ENCODE data around the gene SYT9.

GRCh38 chr11:7257724-7258123 is 6.0 kb downstream of the SYT9 start:
- no peak for TF ChIP-seq MAFK (IDR thresholded peaks at IDR 0.05; ENCODE audit: low read depth, low read length)
- TF ChIP-seq CHD2 (IDR thresholded peaks at IDR 0.05; ENCODE audit: low read length) = no peak
- no peak for TF ChIP-seq POLR2A (IDR thresholded peaks at IDR 0.05; ENCODE audit: control extremely low read depth in 1 of 2, low read depth in 2 of 2, low read length in 2 of 2)
- no peak for TF ChIP-seq GABPA (IDR thresholded peaks at IDR 0.05; ENCODE audit: borderline replicate concordance, insufficient read depth, low read length)
- TF ChIP-seq SUZ12 (IDR thresholded peaks at IDR 0.05; ENCODE audit: low read length) = no peak
- no peak for TF ChIP-seq EZH2 (IDR thresholded peaks at IDR 0.05; ENCODE audit: low read depth, low read length, severe bottlenecking)
- no peak for TF ChIP-seq CTCF (IDR thresholded peaks at IDR 0.05; ENCODE audit: control extremely low read depth in 1 of 3, insufficient read depth in 1 of 3, low read depth in 1 of 3, low read length in 3 of 3)
- TF ChIP-seq USF2 (IDR thresholded peaks at IDR 0.05; ENCODE audit: low read length) = no peak
- no peak for TF ChIP-seq MAX (IDR thresholded peaks at IDR 0.05)
- TF ChIP-seq RXRA (IDR thresholded peaks at IDR 0.05; ENCODE audit: insufficient read depth, low read depth, low read length) = no peak

Data from H1 (cell line).